ENCODE results near the gene RBM33.

RBM33 gene

GRCh38 chr7:155648752-155649339 lies 4.4 kb downstream of the RBM33 start:
- no peak for TF ChIP-seq CTCF (conservative IDR thresholded peaks at IDR 0.05; ENCODE audit: low read depth, low read length)
- DNase-seq (ENCODE audit: low read depth), result no peak
- no peak overlapping the region for H3K4me3 ChIP-seq (ENCODE audit: low read length)

- TF ChIP-seq CTCF (conservative IDR thresholded peaks at IDR 0.05; ENCODE audit: low read depth, low read length), result no peak
- no peak overlapping the region for H3K4me3 ChIP-seq (ENCODE audit: low read length)
- no peak for DNase-seq (ENCODE audit: low read depth)
Measured at GRCh38 chr7:155649588-155649987, 5.1 kb downstream of the RBM33 start.

GRCh38 chr7:155652156-155653114 lies 8.0 kb downstream of the RBM33 start:
- H3K4me3 ChIP-seq (ENCODE audit: low read length), result no peak overlapping the region
- no peak for DNase-seq (ENCODE audit: low read depth)
- no peak for TF ChIP-seq CTCF (conservative IDR thresholded peaks at IDR 0.05; ENCODE audit: low read depth, low read length)

GRCh38 chr7:155653803-155654202 lies 9.3 kb downstream of the RBM33 start:
- no peak for DNase-seq (ENCODE audit: low read depth)
- TF ChIP-seq CTCF (conservative IDR thresholded peaks at IDR 0.05; ENCODE audit: low read depth, low read length), result no peak
- H3K4me3 ChIP-seq (ENCODE audit: low read length), result no peak overlapping the region

- TF ChIP-seq CTCF (conservative IDR thresholded peaks at IDR 0.05; ENCODE audit: low read depth, low read length), result no peak
- no peak for DNase-seq (ENCODE audit: low read depth)
- no peak overlapping the region for H3K4me3 ChIP-seq (ENCODE audit: low read length)
Measured at GRCh38 chr7:155656891-155657290, 12.4 kb downstream of the RBM33 start.

- H3K4me3 ChIP-seq (ENCODE audit: low read length), result no peak overlapping the region
- no peak for DNase-seq (ENCODE audit: low read depth)
- TF ChIP-seq CTCF (conservative IDR thresholded peaks at IDR 0.05; ENCODE audit: low read depth, low read length), result no peak
Measured at GRCh38 chr7:155660059-155660757, 15.7 kb downstream of the RBM33 start.

All from retinal pigment epithelial cell (primary cell).